Mucosa of descending colon (tissue), 3 donors: ENCODE data around the gene PPP1R3E. TPM values are rescaled to one million over a fixed set of nuclear protein-coding genes. Genes with fewer than 3 reads are reported as not detected.

ENCODE experiments used
- ATAC-seq: fragments of 200-7000 bp; cut with Tn5 transposase; one replicate; pipeline ENCODE4 v1.9.1; 2020; ENCODE audit warnings: mild to moderate bottlenecking, moderate library complexity
- DNase-seq, 3 donors: peaks; one replicate each; pipeline ENCODE4 v3.0.0-alpha.2; 2020
- H3K36me3 ChIP-seq: fragments of 200-600 bp; one replicate; pipeline ENCODE4 v1.8.0; 2021; ENCODE audit warnings: low read depth, mild to moderate bottlenecking
- H3K4me1 ChIP-seq: fragments of 200-600 bp; one replicate; pipeline ENCODE4 v1.8.0; 2021; ENCODE audit warnings: low read depth, mild to moderate bottlenecking
- H3K4me3 ChIP-seq: fragments of 200-600 bp; one replicate; pipeline ENCODE4 v1.8.0; 2021; ENCODE audit warnings: mild to moderate bottlenecking
- H3K9me3 ChIP-seq: fragments of 200-600 bp; one replicate; pipeline ENCODE4 v1.8.0; 2021; ENCODE audit warnings: mild to moderate bottlenecking
- intact Hi-C, 2 donors: fragments of 100-400 bp; cut with DNase I in 1 of 2; cut with micrococcal nuclease in 1 of 2; formaldehyde crosslinking; loops; one replicate each; pipeline versions ENCODE4 v1.11.0 to v1.11.1; 2022; cut with DNase I, micrococcal nuclease
- long read RNA-seq, 2 donors: library from polyadenylated mRNA; unstranded; transcript quantifications; one replicate each; pipeline ENCODE4 v2.0.0, GENCODE V29; 2019 to 2021
- total RNA-seq, 3 donors: library from RNA; stranded (reverse); fragmentation: NEBNext Ultra II Directional in 2 of 3; extraction: Animal tissue kit (Norgen Biotek cat#: 25700) in 2 of 3; gene quantifications; one replicate each; pipeline versions ENCODE4 v1.2.1 to v1.2.4, GENCODE V29; 2021 to 2023
- TF ChIP-seq, protein P1 (sequence below): fragments of 200-600 bp; IDR thresholded peaks from one replicate; pipeline ENCODE4 v1.8.0; 2022; ENCODE audit warnings: antibody characterized with exemption, mild to moderate bottlenecking
- donor health status: DM: no; HTN: no; CAD: no; lungs with moderate emphysema.
- donor health status: DM: no; HTN: no; CAD: no.
- donor health status: DM: no; HTN: yes; CAD: no.

PPP1R3E gene
- 10 to 100 TPM; 16.2 to 17.3 (median 17.1) TPM for total RNA-seq
- long read RNA-seq, donor 1, partial matches to known transcripts, result 1 of 4 reads
- long read RNA-seq, donor 1, other reads (novel, unspliced or antisense), result 3 of 4 reads
- long read RNA-seq, donor 2, partial matches to known transcripts, result 1 of 2 reads
- long read RNA-seq, donor 2, other reads (novel, unspliced or antisense), result 1 of 2 reads

- Histone ChIP-seq H3K36me3 (no peaks in the 10 kb centered on the region), H3K4me1 (peaks cover 35% of the 10 kb centered on the region), H3K4me3 (peak within 1 kb of the TSS; percentile 31), H3K9me3 (no peaks in the 10 kb centered on the region)
- peak; percentile 52 for ATAC-seq
- peak; percentile 81 to 95 (median 85) for DNase-seq
- intact Hi-C loops, result no loop called here
- TF ChIP-seq, protein P1, sequence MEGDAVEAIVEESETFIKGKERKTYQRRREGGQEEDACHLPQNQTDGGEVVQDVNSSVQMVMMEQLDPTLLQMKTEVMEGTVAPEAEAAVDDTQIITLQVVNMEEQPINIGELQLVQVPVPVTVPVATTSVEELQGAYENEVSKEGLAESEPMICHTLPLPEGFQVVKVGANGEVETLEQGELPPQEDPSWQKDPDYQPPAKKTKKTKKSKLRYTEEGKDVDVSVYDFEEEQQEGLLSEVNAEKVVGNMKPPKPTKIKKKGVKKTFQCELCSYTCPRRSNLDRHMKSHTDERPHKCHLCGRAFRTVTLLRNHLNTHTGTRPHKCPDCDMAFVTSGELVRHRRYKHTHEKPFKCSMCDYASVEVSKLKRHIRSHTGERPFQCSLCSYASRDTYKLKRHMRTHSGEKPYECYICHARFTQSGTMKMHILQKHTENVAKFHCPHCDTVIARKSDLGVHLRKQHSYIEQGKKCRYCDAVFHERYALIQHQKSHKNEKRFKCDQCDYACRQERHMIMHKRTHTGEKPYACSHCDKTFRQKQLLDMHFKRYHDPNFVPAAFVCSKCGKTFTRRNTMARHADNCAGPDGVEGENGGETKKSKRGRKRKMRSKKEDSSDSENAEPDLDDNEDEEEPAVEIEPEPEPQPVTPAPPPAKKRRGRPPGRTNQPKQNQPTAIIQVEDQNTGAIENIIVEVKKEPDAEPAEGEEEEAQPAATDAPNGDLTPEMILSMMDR, result no peak
Measured at GRCh38 chr14:23302290-23303225, at the start of gene PPP1R3E. PPP1R3E (minus strand) TSS chr14:23302859; CDS start chr14:23302576, 283 bp downstream.

- DNase-seq, result no peak
Measured at GRCh38 chr14:23351681-23352505, 49.2 kb upstream of the PPP1R3E start.

DNA sequence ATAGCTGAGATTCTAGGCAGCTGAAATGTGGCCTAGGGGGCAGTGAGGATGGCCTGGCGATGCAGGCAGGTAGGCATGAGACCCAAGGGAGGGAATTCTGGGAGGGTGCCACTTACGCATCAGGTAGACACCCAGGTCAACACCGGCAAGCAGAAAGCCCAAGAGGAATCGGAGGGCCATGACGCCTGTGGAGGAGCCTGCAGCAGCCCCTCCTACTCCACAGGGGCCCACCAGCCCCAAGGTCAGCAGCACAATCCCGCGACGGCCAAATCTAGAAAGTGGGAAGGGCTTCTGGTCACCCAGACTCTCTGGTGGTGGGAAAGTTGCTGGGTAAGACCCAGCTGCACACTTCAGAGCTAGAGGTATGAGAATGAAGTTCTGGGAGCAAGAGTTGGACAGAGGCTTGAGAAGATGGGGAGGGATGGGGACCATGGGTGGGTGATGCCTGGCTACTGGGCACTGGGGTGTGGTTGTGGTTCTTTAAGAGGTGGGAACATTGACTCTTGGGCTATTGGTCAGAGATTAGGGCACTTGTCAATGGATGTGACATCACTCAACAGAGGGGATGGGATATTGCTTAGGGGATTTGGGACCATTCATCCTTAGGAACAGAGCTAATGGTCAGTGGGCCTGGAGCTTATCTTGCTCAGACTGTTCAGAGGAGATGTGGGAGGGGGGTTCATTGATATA lies 46.6 kb upstream of the PPP1R3E start:
- Histone ChIP-seq H3K9me3 (no peaks in the 10 kb centered on the region), H3K4me1 (peaks cover 12% of the 10 kb centered on the region), H3K36me3 (no peaks in the 10 kb centered on the region), H3K4me3 (no peak overlapping the region)
- no peak for DNase-seq
- intact Hi-C loops, result no loop called here
- ATAC-seq, result no peak
- TF ChIP-seq, protein P1, result no peak

More at GRCh38 chr14:23351681-23352505, 49.2 kb upstream of the PPP1R3E start:
- intact Hi-C loops, result no loop called here
- H3K4me1 ChIP-seq, result peaks cover 12% of the 10 kb centered on the region
- TF ChIP-seq, protein P1, result no peak
- no peak overlapping the region for H3K4me3 ChIP-seq
- H3K36me3 ChIP-seq, result no peaks in the 10 kb centered on the region
- peak; percentile 20 for ATAC-seq
- H3K9me3 ChIP-seq, result no peaks in the 10 kb centered on the region

GRCh38 chr14:23348297-23348655 lies 45.6 kb upstream of the PPP1R3E start:
- H3K4me3 ChIP-seq, result no peak overlapping the region
- no peak for DNase-seq
- no peaks in the 10 kb centered on the region for H3K36me3 ChIP-seq
- ATAC-seq, result no peak
- TF ChIP-seq, protein P1, result no peak
- peaks cover 12% of the 10 kb centered on the region for H3K4me1 ChIP-seq
- no peaks in the 10 kb centered on the region for H3K9me3 ChIP-seq
- intact Hi-C loops, result no loop called here
